Smooth muscle cell of the umbilical artery (primary cell): ENCODE data around the gene WDR27. TPM values are rescaled to one million over a fixed set of nuclear protein-coding genes. Genes with fewer than 3 reads are reported as not detected.

ENCODE experiments used
- total RNA-seq: library from RNA; depleted of rRNA; stranded (reverse); fragments of >200 nt; gene quantifications from 2 replicates; pipeline ENCODE4 v1.2.3, GENCODE V29; 2014

WDR27 gene
- total RNA-seq = 19.0 and 28.0 TPM in 2 replicates

DNA sequence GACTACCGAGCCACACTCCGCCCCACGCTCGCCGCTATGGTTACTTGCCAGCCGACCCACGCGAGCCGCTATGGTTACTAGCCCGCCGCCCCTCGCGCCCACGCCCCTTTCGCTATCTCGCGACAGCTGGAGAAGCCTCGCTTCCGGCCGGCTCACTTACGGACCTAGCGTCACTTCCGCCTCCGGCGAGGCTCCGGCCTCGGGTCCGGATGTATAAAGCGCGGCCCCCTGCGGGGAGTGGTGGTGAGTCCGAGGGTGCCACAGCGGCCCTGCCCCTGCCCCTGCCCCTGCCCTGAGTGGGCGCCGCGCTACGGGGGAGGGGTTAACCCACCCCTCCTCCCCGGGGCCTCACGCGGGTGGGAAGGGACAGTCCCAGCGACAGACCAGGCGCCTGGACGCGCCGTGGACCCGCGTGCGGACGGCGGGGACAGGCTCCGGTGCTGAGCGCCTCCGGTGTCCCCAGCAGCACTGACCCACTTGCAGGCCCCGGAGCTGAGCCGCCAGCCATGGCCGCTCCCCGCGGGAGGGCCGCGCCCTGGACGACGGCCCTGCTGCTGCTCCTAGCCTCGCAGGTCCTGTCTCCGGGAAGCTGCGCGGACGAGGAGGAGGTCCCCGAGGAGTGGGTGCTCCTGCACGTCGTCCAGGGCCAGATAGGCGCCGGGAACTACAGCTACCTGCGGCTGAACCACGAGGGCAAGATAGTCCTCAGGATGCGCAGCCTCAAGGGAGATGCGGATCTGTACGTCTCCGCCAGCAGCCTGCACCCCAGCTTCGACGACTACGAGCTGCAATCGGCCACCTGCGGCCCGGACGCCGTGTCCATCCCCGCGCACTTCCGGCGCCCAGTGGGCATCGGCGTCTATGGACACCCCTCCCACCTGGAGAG lies at the start of gene WDR27, which contains the start of gene C6orf120:
TSS of gene WDR27 (minus strand) at position 76 of the 886 bp plus-strand sequence. CDS start 13,024 bp downstream, outside the sequence.
TSS of gene C6orf120 (plus strand) at position 173 of the 886 bp plus-strand sequence. CDS start at position 507, 334 bp downstream.

GRCh38 chr6:169724494-169725124 lies 22.8 kb upstream of the WDR27 start, which contains the start of gene PHF10:
Gene PHF10 (minus strand): TSS chr6:169724500. CDS start chr6:169723931, 569 bp downstream.

Other genes starting within 250 kb of the WDR27 start
- 45.4 and 64.2 TPM in 2 replicates for gene C6orf120, start 97 bp upstream of the WDR27 start, total RNA-seq
- gene PHF10, start 22.5 kb upstream of the WDR27 start, total RNA-seq = 27.9 and 28.6 TPM in 2 replicates
- gene DYNLT2, start 49.5 kb upstream of the WDR27 start, total RNA-seq = 0.83 and 1.2 TPM in 2 replicates
- 17.2 and 17.8 TPM in 2 replicates for gene ERMARD, start 49.6 kb upstream of the WDR27 start, total RNA-seq